GM19239 (cell line): ENCODE data around the gene MTNR1A.

Source experiments
- DNase-seq: peaks from one replicate; pipeline ENCODE4 v3.0.0; 2011; ENCODE audit warnings: low spot score; ENCODE audit not compliant: insufficient read length
- FAIRE-seq: peaks from 2 replicates; lab custom pipeline; 2011; peaks lifted over from hg19 to GRCh38; lab: Jason Lieb, UNC

MTNR1A gene

DNA sequence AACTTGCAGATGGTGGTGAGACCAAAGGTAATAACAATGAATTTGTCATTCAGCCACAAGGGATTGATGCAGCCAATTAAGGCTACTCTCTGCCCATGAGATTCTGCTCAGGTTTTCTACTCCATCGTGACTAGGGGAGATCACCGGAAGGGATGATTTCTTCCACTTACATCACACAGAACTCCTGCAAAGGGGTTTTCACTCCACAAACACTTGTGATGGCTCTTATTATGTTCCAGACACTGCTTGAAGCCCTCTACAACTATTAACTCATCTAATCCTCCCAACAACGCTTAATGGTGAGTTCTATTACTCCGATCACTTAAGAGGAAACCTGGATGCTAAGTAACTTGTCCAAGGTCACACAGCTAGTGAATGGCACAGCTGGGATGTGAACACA lies 55.9 kb downstream of the MTNR1A start:
- FAIRE-seq (no peak), DNase-seq (no peak)

DNA sequence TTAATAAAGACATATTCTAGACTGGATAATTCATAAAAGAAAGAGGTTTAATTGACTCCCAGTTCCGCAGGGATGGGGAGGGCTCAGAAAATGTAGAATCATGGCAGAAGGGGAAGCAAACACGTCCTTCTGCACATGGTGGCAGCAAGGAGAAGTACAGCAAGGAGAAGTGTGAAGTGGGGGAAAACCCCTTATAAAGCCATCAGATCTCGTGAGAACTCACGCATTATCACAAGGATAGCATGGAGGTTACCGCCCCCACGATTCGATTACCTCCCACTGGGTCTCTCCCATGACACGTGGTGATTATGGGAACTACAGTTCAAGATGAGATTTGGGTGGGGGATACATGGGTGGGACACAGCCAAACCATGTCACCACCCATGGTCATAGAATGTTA lies 58.3 kb downstream of the MTNR1A start:
- no peak for DNase-seq
- FAIRE-seq, result no peak

DNA sequence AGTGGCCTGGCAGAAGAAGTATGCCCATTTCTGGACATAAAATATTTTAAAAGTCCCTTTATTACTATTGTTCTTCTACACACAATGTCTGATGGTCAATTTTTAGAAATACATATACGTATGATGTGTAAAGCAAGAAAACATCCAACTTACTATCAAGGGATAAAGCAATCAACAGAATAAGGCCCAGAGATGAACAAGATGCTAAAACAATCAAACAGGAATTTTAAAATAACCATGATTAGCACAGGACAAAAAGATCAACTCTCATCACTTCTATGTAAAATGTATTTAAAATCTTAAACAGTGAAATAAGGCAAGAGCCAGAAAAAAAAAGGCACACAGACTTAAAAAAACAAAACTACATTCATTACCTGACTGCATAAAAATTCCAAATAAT lies 60.9 kb downstream of the MTNR1A start:
- FAIRE-seq, result no peak
- DNase-seq, result no peak

GRCh38 chr4:186487726-186488125 lies 67.6 kb downstream of the MTNR1A start:
- DNase-seq, result no peak
- no peak for FAIRE-seq

DNA sequence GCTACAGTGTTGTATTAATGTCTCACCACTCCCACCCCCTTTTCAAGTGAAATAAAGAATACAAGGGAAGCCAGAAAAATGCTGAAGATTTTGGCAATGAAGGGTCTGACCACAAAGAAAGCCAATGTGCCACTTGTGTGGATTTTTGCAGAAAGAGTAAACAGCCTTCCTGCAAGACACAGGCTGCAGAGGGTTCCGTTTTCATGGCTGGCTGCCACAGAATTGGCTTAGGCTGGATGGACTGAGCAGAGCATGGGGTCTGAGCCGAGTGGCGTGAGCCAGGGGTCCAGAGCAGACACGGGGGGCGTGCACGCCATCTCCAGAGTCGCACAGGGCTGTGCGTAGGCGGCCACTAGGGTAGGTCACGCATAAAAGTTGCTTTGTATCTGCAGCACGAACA lies 69.2 kb downstream of the MTNR1A start:
- FAIRE-seq (no peak), DNase-seq (no peak)

GRCh38 chr4:186485561-186486062 lies 69.8 kb downstream of the MTNR1A start:
- FAIRE-seq, result no peak
- no peak for DNase-seq

- no peak for FAIRE-seq
- DNase-seq, result no peak
Measured at GRCh38 chr4:186485150-186485549, 70.2 kb downstream of the MTNR1A start.

- DNase-seq (no peak), FAIRE-seq (no peak)
Measured at GRCh38 chr4:186483656-186484055, 71.7 kb downstream of the MTNR1A start.
